Effector CD4-positive, alpha-beta T cell (primary cell): ENCODE measurements around the gene MBD4.
"Not testable (repeated sequence)": the region's sequence is repeated elsewhere in the genome, so short reads cannot be mapped to it uniquely, and the experiment has no call there.

Source experiments
- DNase-seq: peaks from one replicate; pipeline ENCODE4 v3.0.0-alpha.2; 2020

Gene MBD4

DNA sequence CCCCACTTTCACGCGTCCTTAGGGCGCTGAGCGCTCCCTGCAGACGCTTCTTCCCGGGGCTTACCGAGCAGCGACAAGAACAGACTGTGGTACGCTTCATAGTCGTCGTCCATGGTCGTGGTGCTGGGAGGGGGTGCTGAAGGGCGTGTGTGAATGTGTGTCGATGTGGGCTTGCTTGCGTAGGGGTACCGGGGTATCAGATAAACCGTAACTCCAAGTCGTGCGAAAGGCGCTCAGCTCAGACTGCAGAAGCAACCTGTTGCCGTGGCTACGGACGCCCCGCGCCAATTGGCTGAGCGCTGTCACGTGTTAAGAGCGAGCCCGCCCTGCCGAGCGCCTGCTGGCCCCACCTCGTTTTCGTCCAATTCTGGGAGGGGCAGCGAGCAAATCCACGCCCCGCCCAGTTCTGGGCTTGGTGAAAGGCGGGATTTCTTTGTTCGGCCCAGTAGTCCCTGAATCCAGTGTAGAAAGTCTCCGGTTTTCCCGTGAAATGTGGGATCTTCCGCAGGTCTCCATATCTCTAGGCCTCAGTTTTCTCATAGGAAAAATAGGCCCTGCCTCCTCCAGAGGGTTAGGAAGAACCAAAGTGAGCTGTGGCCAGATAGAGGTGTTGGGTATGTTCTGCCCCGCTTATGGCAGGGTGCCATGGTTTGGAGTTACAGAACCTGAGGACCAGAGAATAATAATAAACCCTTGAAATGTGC, 11.2 kb downstream of the MBD4 start, which contains the start of gene EFCAB12:
TSS of gene EFCAB12 (minus strand) at position 261 of the 704 bp plus-strand sequence. CDS start at position 113, 148 bp downstream.
- peak; percentile 92 for DNase-seq

DNA sequence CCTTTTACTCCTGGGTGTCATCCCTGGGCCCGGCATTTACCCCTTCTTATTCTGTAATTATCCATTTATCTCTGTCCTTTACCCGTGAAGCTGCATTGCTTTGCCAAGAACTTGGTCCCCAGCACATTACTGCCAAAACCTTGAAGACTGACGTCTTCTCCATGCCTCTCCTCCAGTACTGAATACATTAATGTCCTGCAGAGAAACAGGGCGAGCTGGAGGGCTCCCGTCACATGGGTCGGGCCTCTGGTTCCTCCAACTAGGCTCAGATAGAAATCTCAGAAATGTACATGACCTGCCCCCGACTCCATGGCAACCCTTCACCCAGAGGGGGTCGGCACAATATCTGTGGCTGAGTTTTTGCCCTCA, 11.8 kb downstream of the MBD4 start:
- DNase-seq = no peak

DNA sequence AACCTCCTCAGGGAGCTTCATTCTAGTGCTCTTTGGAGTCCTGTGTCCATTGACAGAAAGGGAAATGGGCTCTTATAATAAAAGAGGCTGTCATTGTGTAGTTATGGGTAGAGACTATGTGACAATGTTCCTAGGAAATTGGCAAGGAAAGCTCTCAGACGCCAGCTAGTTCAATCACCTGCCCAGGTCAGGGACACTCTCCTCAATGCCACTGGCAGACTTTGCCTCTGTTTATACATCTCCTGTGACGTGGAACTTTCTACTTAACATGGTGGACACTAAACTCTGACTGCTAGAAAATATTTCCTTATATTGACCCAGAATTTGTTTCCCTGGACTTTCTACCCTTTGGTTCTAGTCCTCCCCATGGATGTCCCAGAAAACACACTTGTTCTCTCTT, 14.1 kb downstream of the MBD4 start:
- DNase-seq = no peak

DNA sequence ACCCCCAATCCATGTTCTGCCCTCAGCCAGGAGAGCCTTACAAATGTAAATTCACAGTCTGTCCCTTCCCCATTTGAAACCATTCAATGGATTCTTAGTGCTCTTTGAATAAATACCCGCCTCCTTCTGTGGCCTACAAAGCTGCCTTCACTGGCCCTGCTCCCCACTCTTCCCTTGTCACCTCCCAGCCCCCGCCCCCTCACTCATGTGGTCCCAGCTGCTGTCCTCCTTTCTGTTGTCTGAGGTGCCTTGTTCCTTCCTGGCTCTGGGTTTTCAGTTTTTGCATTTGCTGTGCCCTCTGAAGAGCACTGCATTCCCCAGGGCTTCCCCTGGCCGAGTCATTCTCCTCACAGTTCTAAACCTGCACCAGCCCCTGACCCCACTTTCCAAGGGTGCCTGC, 14.5 kb downstream of the MBD4 start:
- no peak for DNase-seq

DNA sequence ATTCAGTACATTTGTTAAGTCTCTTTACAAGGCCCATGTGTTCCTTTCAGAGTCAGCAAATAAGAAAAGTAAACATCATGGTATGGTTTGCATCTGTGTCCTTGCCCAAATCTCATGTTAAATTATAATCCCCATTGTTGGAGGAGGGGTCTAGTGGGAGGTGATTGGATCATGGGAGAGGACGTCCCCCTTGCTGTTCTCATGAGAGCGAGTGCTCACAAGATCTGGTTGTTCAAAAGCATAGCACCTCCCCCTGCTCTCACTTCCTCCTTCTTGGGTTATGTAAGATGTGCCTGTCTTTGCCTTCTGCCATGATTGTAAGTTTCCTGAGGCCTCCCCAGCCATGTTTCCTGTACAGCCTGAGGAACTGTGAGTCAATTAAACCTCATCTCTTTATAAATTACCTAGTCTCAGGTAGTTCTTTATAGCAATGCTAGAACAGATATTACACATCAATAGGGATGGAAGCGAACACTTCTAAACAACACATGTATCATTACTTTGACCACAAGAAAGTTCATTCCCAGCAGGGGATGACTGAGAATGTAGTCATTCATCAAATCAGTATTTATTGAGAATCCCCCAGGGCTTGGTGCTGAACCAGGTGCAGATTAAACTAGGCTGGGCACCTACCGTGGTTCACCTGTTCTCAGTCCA, 15.4 kb downstream of the MBD4 start:
- DNase-seq = no peak

DNA sequence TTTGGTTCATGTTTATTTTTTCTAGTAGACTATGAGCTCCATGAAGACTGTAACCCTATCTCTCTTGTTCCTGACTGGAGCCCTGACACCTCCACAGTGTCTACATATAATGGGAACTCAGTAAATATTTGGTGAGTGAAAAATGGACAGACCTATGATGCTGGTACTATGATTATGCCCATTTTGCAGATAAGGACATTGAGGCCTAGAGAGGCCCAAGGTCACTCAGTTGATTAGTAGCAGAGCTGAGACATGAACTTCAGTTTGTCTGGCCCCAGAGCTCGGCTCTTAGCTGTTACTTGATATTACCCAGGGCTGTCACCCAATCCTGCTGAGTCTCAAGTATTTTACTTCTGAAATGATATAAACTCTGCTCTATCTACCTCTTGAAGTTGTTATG, 16.9 kb downstream of the MBD4 start:
- no peak for DNase-seq

DNA sequence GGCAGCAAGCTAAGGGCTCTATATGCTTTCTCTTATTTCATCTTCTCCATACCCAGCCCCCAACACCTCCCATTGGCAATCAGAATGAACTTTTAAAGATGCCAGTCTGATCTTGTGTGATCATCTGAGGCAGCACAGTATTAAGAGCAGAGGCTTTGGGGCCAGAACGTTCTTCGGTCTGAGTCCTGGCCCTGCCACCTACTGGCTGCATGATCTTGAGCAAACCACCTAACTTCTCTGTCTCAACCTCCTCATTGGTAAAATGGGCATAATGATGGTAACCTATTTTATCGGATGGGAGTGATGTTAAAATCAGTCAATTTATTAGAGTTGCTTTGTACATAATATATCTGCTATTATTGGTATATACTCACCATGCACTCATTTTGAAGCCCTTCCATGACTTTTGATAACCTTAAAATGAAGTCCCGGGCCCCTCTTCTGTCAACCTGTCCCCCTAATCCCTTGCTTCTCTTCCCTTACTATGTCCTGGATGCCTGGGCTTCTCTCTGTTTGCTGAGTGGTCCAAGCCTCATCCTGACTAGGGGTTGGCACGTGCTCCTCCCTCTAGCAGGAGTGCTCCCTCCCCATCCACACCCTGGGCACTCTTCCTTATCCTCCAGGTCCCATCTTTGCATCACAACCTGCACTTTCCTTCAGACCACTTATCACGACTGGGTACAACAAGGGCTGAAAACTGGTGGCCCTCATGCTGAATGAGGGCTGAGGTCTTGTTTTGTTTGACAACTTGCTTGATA, 17.6 kb downstream of the MBD4 start:
- DNase-seq = no peak

DNA sequence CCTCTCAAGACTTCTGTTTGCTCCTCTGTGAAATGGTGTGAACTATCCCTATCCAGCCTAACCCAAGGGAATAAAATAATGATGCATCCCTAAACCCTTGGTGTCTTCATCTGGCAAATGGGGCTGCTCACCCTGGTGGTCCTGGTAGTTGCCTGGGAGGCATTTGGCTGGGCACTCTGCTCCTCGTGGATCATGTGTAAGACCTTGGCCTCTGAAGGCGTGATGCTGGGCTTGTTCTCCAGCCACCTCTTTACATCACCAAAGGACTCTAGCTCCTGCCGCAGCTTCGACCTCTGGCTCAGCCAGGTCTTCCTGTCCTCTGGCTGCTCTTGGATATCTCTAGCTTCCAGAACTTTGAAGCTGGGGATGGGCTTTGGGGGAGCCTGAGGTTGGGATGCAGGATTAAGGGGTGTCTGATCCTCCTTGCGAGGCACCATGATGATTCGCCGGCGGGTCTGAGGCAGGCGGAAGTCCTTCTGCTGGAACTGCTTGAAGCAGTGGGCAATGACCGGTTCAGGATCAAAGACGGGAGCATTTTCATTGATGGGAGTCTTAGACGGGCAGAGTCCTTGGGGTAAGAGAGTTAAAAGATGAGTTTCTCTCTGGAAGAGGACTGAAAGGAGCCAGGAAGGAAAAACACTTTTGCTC, 18.4 kb downstream of the MBD4 start:
- no peak for DNase-seq

DNA sequence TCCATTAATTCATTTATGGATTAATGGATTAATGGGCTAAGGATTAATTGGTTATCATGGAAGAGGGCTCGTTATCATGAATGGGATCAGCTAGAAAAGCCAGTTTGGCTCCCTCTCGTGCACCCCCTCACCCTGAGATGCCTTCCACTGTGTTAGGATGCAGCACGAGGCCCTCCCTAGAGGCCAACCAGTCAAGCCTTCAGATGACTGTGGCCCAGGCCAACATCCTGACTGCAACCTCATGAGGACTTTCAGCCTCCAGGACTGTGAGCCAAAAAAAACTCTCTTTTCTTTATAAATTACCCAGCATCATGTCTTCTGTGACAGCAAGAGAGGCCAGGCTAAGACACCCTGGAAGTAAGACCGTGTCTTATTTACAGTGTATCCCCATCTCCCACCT, 20.3 kb downstream of the MBD4 start:
- DNase-seq = no peak

DNA sequence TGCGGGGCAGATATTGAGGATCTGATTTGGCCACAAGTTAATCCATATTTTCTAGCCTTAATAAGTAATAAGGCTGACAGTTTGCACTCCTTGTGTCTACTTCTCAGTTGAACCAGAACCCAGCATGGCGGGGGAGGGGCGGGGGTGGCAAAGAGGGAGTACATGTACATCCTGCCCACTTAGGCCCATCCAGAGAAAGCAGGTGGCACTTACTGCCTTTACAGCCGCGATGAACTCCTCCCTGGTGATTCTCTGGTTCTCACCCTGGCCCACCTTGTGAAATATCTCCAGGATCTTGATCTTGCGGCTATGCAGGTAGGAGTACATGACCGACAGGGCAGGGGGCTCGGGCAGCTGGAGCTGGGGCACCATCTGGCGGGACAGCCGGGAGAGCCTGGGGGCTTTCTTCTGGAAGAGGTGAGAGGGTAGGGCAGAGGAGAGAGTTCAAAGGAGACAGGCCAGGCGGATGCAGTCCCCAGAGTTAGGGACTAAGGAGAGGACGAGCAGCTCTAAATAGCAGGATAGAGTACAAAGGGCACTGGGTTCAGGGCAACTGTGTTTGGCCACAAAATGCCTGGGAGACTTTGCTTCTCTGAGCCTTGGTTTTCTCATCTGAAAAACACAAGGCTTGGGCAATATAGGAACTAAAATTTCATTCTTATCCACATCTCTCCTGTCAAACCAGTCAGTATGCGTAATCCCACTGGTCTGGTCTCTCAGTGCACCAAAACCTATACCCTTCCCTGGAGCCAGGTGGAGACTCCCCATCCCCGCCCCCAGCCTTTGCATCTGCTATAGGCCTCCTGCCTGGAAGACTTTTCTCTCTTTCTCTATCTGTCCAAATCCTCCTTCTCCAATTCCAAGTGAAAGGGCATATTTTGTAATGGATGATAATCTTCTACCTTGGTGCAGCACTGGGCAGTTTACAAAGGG, 21.4 kb downstream of the MBD4 start:
- no peak for DNase-seq

DNA sequence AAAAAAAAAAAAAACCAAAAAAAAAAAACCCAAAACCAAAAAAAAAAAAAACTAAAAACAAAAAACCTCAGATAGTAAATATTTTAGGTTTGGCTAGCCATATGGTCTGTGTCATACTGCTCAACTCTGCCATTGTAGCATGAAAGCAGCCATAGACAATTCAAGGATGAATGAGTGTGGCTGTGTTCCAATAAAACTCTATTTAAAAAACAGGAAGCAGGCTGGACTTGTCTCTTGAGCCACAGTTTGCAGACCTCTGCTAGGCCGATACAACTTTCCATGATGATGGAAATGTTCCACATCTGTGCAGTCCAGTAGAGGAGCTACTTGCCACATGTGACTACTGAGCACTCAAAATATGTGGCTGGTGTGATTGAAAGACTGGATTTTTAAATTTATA, 22.4 kb downstream of the MBD4 start:
- no peak for DNase-seq

DNA sequence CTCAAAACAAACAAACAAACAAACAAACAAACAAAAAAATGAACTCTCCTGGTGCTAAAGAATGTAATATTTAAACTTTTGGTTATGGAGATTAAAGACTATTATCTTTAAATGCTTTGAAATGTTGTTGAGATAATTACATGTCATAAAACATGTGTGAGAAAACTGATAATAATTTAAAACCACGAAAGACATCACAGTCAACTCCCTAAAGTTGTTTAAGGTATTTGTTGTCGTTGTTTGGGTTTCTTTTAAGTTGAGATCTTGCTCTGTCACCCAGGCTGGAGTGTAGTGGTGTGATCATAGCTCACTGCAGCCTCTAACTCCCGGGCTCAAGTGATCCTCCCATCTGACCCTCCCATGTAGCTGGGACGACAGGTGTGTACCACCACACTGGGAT, 23.3 kb downstream of the MBD4 start:
- DNase-seq = no peak

DNA sequence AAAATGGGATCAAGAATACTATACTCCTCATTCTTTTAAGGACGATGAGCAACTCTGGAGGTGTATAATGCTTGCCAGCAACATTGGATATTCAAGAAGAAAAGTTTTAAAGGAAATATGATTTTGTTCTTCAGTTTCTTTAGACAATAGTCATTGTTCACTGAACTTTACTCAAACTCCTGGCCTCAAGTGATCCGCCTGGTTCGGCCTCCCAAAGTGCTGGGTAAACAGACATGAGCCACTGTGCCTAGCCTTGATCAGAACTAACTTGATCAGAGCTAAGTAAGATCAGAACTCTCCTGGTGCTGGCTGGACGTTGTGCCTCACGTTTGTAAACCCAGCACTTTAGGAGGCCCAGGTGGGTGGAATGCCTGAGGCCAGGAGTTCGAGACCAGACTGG, 23.9 kb downstream of the MBD4 start:
- DNase-seq = no peak

DNA sequence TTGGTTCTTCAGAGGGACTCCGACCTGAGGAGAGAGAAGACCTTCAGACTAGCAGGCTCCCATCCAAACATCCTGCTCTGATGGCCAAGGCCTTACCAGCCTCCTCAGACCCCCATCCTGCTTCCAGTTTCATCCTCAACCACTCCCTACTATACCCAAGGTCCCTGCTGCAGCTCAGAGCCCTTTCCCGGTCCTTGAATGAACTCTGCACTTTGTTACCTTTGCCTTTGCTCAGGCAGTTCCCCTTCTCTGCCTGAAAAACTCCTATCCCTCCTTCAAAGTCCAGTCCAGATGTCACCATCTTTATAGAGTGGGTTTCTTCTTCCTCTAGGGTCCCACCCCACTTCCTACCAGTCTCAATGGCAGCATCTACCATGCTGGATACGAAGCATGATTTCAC, 24.4 kb downstream of the MBD4 start:
- DNase-seq = no peak

DNA sequence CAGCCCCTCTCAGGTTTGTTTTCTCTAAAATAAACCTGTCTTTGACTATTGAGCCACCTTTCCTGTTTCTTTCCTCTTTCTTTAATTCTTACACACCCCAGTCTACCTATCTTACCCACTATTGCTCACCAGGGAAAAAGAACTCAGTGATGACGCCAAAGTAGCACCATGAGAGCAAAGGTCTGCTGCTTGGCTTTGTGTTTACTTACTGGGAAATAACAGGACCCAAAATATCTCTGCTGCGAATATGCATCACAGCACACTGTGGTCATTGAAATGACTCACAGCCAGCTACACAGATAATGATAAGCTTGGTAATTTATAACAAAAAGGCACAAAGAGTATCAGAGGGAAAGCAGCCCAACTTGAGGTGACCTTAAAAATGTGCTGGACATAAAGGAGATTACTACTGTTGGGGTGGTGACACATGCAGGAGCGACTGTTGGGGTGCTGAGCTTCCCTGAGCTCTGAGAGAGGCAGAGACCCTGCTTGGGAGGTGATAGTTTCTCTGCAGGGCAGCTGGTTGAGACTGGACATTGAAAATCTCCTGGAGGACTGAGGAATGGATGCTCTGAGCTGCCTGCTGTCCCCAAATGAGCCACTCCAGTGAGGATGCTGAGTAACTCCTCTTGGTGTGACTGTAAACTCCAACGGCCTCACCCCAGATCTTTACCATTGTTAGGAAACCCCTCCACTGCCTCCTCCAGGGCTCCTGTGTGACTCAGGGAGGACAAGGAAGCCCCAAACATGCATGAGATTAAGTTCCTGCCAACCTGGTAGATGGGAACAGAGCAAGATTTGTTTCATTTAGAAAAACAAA, 25.9 kb downstream of the MBD4 start:
- no peak for DNase-seq

DNA sequence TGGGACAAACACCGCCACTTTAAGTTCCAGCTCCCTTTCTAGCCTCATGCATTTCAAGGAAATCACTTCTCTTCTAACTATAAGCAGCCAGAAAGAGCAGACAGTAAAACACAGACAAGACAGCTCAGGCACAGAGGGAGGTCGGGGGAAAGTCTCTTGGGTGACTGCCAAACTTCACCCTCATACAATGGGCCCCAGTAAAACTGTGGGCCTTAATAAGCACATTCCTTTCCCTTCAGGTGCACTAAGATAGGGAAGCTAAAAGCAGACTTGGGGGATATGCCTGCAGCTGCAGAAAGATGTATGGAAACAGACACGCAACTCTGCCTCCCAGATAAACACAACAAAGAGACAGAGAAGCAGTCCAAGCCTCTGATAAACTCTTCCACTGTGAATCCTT, 26.5 kb downstream of the MBD4 start:
- not testable (repeated sequence) for DNase-seq

DNA sequence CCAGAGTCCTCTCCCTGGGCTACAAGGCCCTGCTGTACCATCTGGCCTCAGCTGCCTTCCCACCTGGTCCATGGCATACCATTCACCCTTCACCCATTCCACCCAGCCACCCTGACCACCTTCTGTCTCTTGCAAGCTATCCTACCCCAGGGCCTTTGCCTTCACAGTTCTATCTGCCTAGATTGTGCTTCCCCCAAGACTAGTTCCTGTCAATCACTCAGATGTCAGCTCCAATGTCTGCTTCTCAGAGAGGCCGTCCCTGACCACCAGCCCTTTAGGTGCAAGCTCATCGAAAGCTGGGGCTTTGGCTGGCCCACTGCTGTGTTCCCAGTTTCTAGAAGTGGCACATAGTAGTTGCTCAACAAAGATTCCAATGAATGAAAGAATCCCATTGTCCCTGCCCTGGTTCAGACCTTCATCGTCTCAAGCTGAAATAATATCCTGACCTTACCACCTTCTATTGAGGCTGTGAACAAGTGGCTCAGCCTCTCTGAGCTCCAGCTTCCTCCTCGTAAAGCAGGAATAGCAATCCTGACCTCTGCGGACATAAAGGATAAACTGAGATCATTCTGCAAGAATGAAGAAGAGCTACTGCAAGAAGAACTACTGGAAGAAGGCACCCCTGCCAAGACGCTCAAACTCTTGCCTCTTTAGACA, 27.1 kb downstream of the MBD4 start:
- no peak for DNase-seq

DNA sequence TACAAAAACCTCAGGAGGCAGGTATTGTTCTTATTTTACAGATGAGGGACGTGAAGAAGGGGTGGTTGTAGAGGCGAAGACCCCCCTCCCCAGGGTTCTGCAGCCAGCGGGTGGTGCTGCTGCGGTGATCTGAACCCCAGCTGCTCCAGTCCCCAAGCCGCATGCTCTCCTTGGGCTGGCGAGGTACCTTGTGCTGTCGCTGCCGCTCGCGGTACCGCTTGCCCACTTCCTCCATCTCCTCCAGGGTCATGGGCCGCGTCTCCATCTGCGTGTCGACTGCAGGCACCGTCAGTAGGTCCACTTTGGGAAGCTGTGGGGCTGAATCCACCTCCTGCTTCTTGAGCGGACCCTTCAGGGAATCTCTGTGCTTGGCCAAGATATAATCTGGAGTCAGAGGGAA, 28.8 kb downstream of the MBD4 start:
- no peak for DNase-seq

DNA sequence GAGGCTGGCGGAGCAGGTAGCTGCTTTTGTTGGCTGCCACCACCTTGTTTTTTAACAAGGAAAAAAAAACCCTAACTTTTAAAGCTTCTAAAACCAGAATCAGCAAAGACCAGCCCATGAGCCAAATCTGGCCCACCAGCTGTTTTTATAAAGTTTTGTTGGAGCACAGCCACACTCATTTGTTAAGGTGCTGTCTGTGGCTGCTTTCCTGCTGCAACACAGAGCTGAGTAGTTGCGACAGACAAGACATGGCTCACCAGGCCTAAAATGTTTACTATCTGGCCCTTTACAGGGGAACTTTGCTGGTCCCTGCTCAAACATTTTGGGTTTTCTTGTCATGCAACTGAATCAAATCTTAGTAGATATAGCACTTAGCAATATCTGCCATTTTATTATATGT, 30.2 kb downstream of the MBD4 start:
- DNase-seq = no peak

DNA sequence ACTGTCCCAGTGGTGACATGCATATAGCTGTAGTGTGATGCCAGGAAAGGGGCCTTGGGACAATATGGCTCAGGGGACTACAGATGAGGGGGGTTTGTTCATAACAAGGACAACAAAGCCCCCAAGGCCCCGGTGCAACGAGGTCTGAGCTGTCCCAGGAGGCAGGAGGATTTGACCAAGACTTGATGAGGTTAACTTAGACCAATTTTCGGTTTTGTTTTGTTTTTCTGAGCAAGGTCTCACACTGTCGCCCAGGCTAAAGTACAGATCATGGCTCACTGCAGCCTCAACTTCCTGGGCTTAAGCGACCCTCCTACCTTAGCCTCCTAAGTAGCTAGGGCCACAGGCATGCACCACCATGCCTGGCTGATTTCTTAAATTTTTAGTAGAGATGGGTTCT, 35.1 kb downstream of the MBD4 start:
- no peak for DNase-seq

DNA sequence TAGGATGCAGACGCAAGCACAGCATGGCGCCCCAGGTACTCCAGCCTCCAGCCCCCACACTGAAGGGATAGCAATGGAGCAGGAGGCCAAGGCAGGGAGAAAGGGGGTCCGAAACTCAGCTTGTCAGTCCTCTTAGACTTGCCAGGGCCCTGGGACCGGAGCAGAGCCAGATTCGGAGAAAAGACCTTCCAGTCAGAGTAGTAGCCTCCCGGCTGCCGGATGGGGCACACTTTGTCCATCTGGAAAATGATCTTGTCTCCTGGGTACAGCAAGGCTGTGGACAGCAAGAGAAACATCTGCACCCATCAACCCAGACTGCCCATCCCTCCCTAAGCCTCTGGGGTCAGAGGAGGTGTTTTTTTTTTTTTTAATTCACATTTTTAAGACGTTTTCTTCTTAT, 35.6 kb downstream of the MBD4 start:
- no peak for DNase-seq
